ENCODE results near the gene PTPRJ.

The PTPRJ gene

DNA sequence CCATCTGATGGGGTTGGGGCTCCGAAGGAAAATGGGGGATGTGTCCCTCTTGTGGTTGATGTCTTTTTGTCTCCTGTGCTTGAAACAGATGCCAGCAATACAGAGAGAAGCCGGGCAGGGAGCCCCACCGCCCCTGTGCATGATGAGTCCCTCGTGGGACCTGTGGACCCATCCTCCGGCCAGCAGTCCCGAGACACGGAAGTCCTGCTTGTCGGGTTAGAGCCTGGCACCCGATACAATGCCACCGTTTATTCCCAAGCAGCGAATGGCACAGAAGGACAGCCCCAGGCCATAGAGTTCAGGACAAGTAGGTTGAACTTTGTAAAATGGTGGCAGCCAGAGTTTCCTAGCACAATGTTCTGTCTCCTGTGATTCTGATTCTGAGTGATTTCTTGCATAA is 144.5 kb downstream of the PTPRJ start:
- DNase-seq: no peak
- Histone ChIP-seq H3K4me3 (ENCODE audit: low read depth, low read length) (no peak overlapping the region), H3K9me3 (ENCODE audit: severe bottlenecking) (no peaks in the 10 kb centered on the region), H3K27me3 (ENCODE audit: insufficient read depth, low read depth, severe bottlenecking) (no peaks in the 10 kb centered on the region), H3K36me3 (no peaks in the 10 kb centered on the region), H3K27ac (no peak overlapping the region)
- TF ChIP-seq, protein P1, sequence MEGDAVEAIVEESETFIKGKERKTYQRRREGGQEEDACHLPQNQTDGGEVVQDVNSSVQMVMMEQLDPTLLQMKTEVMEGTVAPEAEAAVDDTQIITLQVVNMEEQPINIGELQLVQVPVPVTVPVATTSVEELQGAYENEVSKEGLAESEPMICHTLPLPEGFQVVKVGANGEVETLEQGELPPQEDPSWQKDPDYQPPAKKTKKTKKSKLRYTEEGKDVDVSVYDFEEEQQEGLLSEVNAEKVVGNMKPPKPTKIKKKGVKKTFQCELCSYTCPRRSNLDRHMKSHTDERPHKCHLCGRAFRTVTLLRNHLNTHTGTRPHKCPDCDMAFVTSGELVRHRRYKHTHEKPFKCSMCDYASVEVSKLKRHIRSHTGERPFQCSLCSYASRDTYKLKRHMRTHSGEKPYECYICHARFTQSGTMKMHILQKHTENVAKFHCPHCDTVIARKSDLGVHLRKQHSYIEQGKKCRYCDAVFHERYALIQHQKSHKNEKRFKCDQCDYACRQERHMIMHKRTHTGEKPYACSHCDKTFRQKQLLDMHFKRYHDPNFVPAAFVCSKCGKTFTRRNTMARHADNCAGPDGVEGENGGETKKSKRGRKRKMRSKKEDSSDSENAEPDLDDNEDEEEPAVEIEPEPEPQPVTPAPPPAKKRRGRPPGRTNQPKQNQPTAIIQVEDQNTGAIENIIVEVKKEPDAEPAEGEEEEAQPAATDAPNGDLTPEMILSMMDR (IDR thresholded peaks at IDR 0.05; ENCODE audit: low read depth, low read length): no peak

DNA sequence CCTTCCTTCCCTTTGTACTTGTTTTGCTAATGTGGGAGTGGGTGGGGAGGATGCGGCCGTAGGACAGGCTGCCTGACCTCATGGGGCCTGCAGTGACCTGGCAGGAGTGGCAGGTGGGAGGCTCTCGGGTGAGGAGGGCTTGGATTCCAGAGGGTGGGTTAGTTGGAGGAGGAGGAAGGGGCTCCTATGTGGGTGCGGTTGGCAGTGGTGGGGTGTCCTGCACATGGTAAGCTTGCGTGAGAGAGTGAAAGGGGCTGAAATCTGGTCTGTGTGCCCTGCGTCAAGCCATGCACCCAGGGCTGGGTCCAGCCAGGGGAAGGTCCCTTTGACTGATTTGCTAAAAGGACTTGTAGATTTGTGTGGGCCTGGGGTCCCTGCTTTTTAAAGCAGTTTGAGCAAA is 145.5 kb downstream of the PTPRJ start:
- TF ChIP-seq, protein P1 (IDR thresholded peaks at IDR 0.05; ENCODE audit: low read depth, low read length): no peak
- Histone ChIP-seq H3K9me3 (ENCODE audit: severe bottlenecking) (no peaks in the 10 kb centered on the region), H3K27ac (no peak overlapping the region), H3K36me3 (no peaks in the 10 kb centered on the region), H3K27me3 (ENCODE audit: insufficient read depth, low read depth, severe bottlenecking) (no peaks in the 10 kb centered on the region), H3K4me3 (ENCODE audit: low read depth, low read length) (no peak overlapping the region)
- no peak for DNase-seq

DNA sequence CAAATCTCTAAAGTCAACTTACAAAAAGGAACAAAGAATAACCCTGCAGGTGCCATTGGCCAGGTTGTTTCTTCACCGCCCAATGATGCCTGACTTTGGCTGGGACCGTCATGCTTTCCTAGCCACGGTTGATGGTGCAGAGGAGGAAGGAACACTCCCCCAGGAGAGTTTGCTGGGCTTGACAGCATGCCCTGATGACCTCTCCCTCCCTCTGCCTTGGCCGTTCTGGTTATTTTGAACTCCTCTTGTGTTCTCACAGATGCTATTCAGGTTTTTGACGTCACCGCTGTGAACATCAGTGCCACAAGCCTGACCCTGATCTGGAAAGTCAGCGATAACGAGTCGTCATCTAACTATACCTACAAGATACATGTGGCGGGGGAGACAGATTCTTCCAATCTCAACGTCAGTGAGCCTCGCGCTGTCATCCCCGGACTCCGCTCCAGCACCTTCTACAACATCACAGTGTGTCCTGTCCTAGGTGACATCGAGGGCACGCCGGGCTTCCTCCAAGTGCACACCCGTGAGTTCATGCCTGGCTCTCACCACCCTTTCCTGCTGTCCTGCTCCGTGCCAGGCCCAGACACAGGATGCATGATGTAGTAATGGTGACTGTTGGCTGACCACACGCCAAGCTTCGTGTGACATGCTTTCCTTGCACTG is 147.3 kb downstream of the PTPRJ start:
- H3K4me3 ChIP-seq (ENCODE audit: low read depth, low read length): no peak overlapping the region
- TF ChIP-seq, protein P1 (IDR thresholded peaks at IDR 0.05; ENCODE audit: low read depth, low read length): no peak

DNA sequence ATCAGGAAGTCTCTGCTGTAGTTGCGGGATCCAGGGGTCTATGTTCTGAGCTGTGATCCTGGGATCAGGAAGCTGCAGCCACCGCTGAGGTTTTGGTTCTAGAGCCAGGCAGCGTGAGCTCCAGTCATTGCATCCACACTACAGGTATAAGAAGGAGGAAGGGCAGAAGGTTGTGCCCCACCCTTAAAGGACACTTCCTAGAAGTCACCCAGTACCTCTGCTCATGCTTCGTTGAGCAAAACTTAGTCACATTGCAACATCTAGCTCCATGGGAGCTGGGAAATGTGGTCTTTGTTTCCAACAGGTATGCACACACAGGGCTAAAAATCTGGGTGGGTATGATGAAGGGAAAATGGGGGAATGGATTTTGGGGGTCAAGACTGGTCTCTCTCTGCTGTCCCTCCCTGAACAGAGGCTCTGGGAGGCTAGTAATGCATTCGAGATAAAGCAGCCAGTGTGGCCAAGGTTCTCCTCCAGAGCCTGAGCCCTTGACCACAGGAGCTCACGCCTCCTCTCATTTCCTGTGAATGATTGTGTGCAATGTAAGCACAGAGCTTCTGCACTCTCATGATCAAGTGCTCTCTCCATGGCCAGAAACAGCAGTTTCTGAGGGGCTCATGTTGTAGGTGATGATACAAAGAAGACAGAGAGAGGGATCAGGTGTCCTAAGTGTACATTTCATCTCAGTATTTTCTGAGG is 149.5 kb downstream of the PTPRJ start:
- Histone ChIP-seq H3K36me3 (no peaks in the 10 kb centered on the region), H3K9me3 (ENCODE audit: severe bottlenecking) (no peaks in the 10 kb centered on the region), H3K27ac (no peak overlapping the region), H3K4me3 (ENCODE audit: low read depth, low read length) (no peak overlapping the region), H3K27me3 (ENCODE audit: insufficient read depth, low read depth, severe bottlenecking) (no peaks in the 10 kb centered on the region)
- DNase-seq: no peak
- TF ChIP-seq, protein P1 (IDR thresholded peaks at IDR 0.05; ENCODE audit: low read depth, low read length): no peak

More for the DNA sequence above, 147.3 kb downstream of the PTPRJ start:
- Histone ChIP-seq H3K27me3 (ENCODE audit: insufficient read depth, low read depth, severe bottlenecking) (no peaks in the 10 kb centered on the region), H3K36me3 (no peaks in the 10 kb centered on the region), H3K9me3 (ENCODE audit: severe bottlenecking) (no peaks in the 10 kb centered on the region), H3K27ac (no peak overlapping the region)
- DNase-seq: no peak

DNA sequence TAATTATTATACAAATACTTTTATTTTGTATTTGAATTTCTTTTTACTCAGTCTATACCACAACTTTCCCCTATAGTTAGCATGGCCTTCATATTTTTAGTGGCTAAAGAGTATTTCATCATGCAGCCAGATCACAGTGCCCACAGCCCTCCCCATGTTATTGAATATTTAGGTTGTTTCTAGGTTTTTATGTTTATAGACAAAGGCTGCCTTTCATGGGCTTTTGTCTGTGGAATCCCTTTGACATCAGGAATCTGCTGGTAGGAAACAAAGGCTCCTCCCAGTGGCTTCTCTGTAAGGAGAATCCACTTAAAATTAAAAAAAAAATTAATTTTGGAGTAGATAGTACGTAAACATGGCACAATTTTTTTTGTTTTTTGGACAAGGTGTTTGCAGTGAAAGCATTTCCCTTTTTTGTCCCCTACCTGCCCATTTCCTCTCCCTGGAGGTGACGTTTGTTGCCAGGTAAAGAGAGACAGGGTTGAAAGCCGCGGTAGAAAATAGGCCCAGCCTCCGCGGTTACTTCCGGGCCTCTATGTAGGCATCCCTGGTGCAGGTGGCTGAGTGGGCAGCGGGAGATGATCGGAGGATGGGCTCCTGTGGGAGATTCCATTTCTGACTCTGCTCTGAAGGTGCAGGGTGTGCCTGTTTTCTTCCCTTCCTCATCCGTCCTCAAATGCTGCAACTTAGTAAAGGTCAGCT is 154.0 kb downstream of the PTPRJ start:
- TF ChIP-seq, protein P1 (IDR thresholded peaks at IDR 0.05; ENCODE audit: low read depth, low read length): no peak
- H3K36me3 ChIP-seq: no peaks in the 10 kb centered on the region
- no peak overlapping the region for H3K4me3 ChIP-seq (ENCODE audit: low read depth, low read length)
- H3K27me3 ChIP-seq (ENCODE audit: insufficient read depth, low read depth, severe bottlenecking): no peaks in the 10 kb centered on the region
- H3K9me3 ChIP-seq (ENCODE audit: severe bottlenecking): no peaks in the 10 kb centered on the region
- DNase-seq: no peak
- no peak overlapping the region for H3K27ac ChIP-seq

All from WERI-Rb-1 (cell line).